ENCODE measurements around the gene NTM.

NTM gene

GRCh38 chr11:131977231-131977630 is 606.8 kb downstream of the NTM start:
- H3K9me3 ChIP-seq (ENCODE audit: insufficient read depth, low read depth, low read length), result no peaks in the 10 kb centered on the region
- H3K27ac ChIP-seq (ENCODE audit: low read length), result no peak overlapping the region
- no peaks in the 10 kb centered on the region for H3K36me3 ChIP-seq (ENCODE audit: insufficient read depth, low read depth, low read length)
- H3K9ac ChIP-seq (ENCODE audit: low read depth, low read length), result no peak overlapping the region; the same call in 1 of the 2 replicates
- no peaks in the 10 kb centered on the region for H3K27me3 ChIP-seq (ENCODE audit: insufficient read depth, low read length)
- H3K4me3 ChIP-seq (ENCODE audit: low read length), result peak overlapping the region; percentile 31; the same call in 1 of the 2 replicates
- H3K4me1 ChIP-seq (ENCODE audit: insufficient read depth, low read length), result peaks cover 48% of the 10 kb centered on the region

GRCh38 chr11:131977854-131978253 is 607.4 kb downstream of the NTM start:
- peaks cover 54% of the 10 kb centered on the region for H3K4me1 ChIP-seq (ENCODE audit: insufficient read depth, low read length)
- H3K4me3 ChIP-seq (ENCODE audit: low read length), result peak overlapping the region; percentile 31; the same call in 1 of the 2 replicates
- H3K9me3 ChIP-seq (ENCODE audit: insufficient read depth, low read depth, low read length), result no peaks in the 10 kb centered on the region
- no peak overlapping the region; the same call in 1 of the 2 replicates for H3K9ac ChIP-seq (ENCODE audit: low read depth, low read length)
- no peak overlapping the region for H3K27ac ChIP-seq (ENCODE audit: low read length)
- no peaks in the 10 kb centered on the region for H3K27me3 ChIP-seq (ENCODE audit: insufficient read depth, low read length)
- H3K36me3 ChIP-seq (ENCODE audit: insufficient read depth, low read depth, low read length), result no peaks in the 10 kb centered on the region

- H3K4me3 ChIP-seq (ENCODE audit: low read length), result no peak overlapping the region
- H3K27me3 ChIP-seq (ENCODE audit: insufficient read depth, low read length), result no peaks in the 10 kb centered on the region
- H3K9ac ChIP-seq (ENCODE audit: low read depth, low read length), result no peak overlapping the region
- no peaks in the 10 kb centered on the region for H3K9me3 ChIP-seq (ENCODE audit: insufficient read depth, low read depth, low read length)
- H3K27ac ChIP-seq (ENCODE audit: low read length), result no peak overlapping the region
- peaks cover 56% of the 10 kb centered on the region for H3K4me1 ChIP-seq (ENCODE audit: insufficient read depth, low read length)
- no peaks in the 10 kb centered on the region for H3K36me3 ChIP-seq (ENCODE audit: insufficient read depth, low read depth, low read length)
These were observed 607.9 kb downstream of the NTM start for GRCh38 chr11:131978351-131978750.

- Histone ChIP-seq H3K4me1 (ENCODE audit: insufficient read depth, low read length) (peaks cover 59% of the 10 kb centered on the region), H3K36me3 (ENCODE audit: insufficient read depth, low read depth, low read length) (no peaks in the 10 kb centered on the region), H3K9me3 (ENCODE audit: insufficient read depth, low read depth, low read length) (no peaks in the 10 kb centered on the region), H3K9ac (ENCODE audit: low read depth, low read length) (no peak overlapping the region), H3K27me3 (ENCODE audit: insufficient read depth, low read length) (no peaks in the 10 kb centered on the region), H3K27ac (ENCODE audit: low read length) (no peak overlapping the region), H3K4me3 (ENCODE audit: low read length) (no peak overlapping the region)
These were observed 608.9 kb downstream of the NTM start for GRCh38 chr11:131979364-131979763.

GRCh38 chr11:131980199-131980598 is 609.8 kb downstream of the NTM start:
- no peaks in the 10 kb centered on the region for H3K36me3 ChIP-seq (ENCODE audit: insufficient read depth, low read depth, low read length)
- H3K4me1 ChIP-seq (ENCODE audit: insufficient read depth, low read length), result peaks cover 66% of the 10 kb centered on the region
- no peak overlapping the region for H3K4me3 ChIP-seq (ENCODE audit: low read length)

GRCh38 chr11:131980888-131981668 is 610.7 kb downstream of the NTM start:
- Histone ChIP-seq H3K9me3 (ENCODE audit: insufficient read depth, low read depth, low read length) (no peaks in the 10 kb centered on the region), H3K27me3 (ENCODE audit: insufficient read depth, low read length) (no peaks in the 10 kb centered on the region), H3K4me3 (ENCODE audit: low read length) (no peak overlapping the region), H3K4me1 (ENCODE audit: insufficient read depth, low read length) (peaks cover 67% of the 10 kb centered on the region), H3K36me3 (ENCODE audit: insufficient read depth, low read depth, low read length) (no peaks in the 10 kb centered on the region), H3K9ac (ENCODE audit: low read depth, low read length) (peak overlapping the region; percentile 7; the same call in 1 of the 2 replicates), H3K27ac (ENCODE audit: low read length) (no peak overlapping the region)

More at GRCh38 chr11:131980199-131980598, 609.8 kb downstream of the NTM start:
- Histone ChIP-seq H3K9ac (ENCODE audit: low read depth, low read length) (no peak overlapping the region), H3K27me3 (ENCODE audit: insufficient read depth, low read length) (no peaks in the 10 kb centered on the region), H3K9me3 (ENCODE audit: insufficient read depth, low read depth, low read length) (no peaks in the 10 kb centered on the region), H3K27ac (ENCODE audit: low read length) (no peak overlapping the region)

GRCh38 chr11:131982154-131982553 is 611.7 kb downstream of the NTM start:
- no peaks in the 10 kb centered on the region for H3K27me3 ChIP-seq (ENCODE audit: insufficient read depth, low read length)
- H3K9me3 ChIP-seq (ENCODE audit: insufficient read depth, low read depth, low read length), result no peaks in the 10 kb centered on the region
- H3K4me3 ChIP-seq (ENCODE audit: low read length), result peak overlapping the region; percentile 43; the same call in 1 of the 2 replicates
- peaks cover 58% of the 10 kb centered on the region for H3K4me1 ChIP-seq (ENCODE audit: insufficient read depth, low read length)
- H3K27ac ChIP-seq (ENCODE audit: low read length), result peak overlapping the region; percentile 25
- H3K9ac ChIP-seq (ENCODE audit: low read depth, low read length), result peak overlapping the region; percentile 60
- no peaks in the 10 kb centered on the region for H3K36me3 ChIP-seq (ENCODE audit: insufficient read depth, low read depth, low read length)

- peaks cover 26% of the 10 kb centered on the region for H3K4me1 ChIP-seq (ENCODE audit: insufficient read depth, low read length)
- no peak overlapping the region for H3K9ac ChIP-seq (ENCODE audit: low read depth, low read length)
These were observed 615.5 kb downstream of the NTM start for GRCh38 chr11:131985846-131986301.

GRCh38 chr11:131987703-131988102 is 617.3 kb downstream of the NTM start:
- H3K36me3 ChIP-seq (ENCODE audit: insufficient read depth, low read depth, low read length), result no peaks in the 10 kb centered on the region
- no peak overlapping the region for H3K9ac ChIP-seq (ENCODE audit: low read depth, low read length)
- no peak overlapping the region for H3K27ac ChIP-seq (ENCODE audit: low read length)
- no peak overlapping the region for H3K4me3 ChIP-seq (ENCODE audit: low read length)
- peaks cover 15% of the 10 kb centered on the region for H3K4me1 ChIP-seq (ENCODE audit: insufficient read depth, low read length)
- no peaks in the 10 kb centered on the region for H3K27me3 ChIP-seq (ENCODE audit: insufficient read depth, low read length)
- no peaks in the 10 kb centered on the region for H3K9me3 ChIP-seq (ENCODE audit: insufficient read depth, low read depth, low read length)

More at GRCh38 chr11:131985846-131986301, 615.5 kb downstream of the NTM start:
- no peaks in the 10 kb centered on the region for H3K9me3 ChIP-seq (ENCODE audit: insufficient read depth, low read depth, low read length)
- H3K27me3 ChIP-seq (ENCODE audit: insufficient read depth, low read length), result no peaks in the 10 kb centered on the region
- H3K36me3 ChIP-seq (ENCODE audit: insufficient read depth, low read depth, low read length), result no peaks in the 10 kb centered on the region
- H3K4me3 ChIP-seq (ENCODE audit: low read length), result no peak overlapping the region
- no peak overlapping the region for H3K27ac ChIP-seq (ENCODE audit: low read length)

- H3K27me3 ChIP-seq (ENCODE audit: insufficient read depth, low read length), result no peaks in the 10 kb centered on the region
- H3K36me3 ChIP-seq (ENCODE audit: insufficient read depth, low read depth, low read length), result no peaks in the 10 kb centered on the region
- H3K27ac ChIP-seq (ENCODE audit: low read length), result no peak overlapping the region
- peaks cover 17% of the 10 kb centered on the region; the same call in 1 of the 2 replicates for H3K9me3 ChIP-seq (ENCODE audit: insufficient read depth, low read depth, low read length)
- H3K4me1 ChIP-seq (ENCODE audit: insufficient read depth, low read length), result no peaks in the 10 kb centered on the region
- H3K4me3 ChIP-seq (ENCODE audit: low read length), result no peak overlapping the region
- no peak overlapping the region for H3K9ac ChIP-seq (ENCODE audit: low read depth, low read length)
These were observed 621.2 kb downstream of the NTM start for GRCh38 chr11:131991606-131992005.

- no peak overlapping the region for H3K27ac ChIP-seq (ENCODE audit: low read length)
- H3K9ac ChIP-seq (ENCODE audit: low read depth, low read length), result no peak overlapping the region
- H3K4me1 ChIP-seq (ENCODE audit: insufficient read depth, low read length), result no peaks in the 10 kb centered on the region; the same call in 1 of the 2 replicates
- H3K9me3 ChIP-seq (ENCODE audit: insufficient read depth, low read depth, low read length), result peaks cover 17% of the 10 kb centered on the region; the same call in 1 of the 2 replicates
- no peak overlapping the region for H3K4me3 ChIP-seq (ENCODE audit: low read length)
- H3K27me3 ChIP-seq (ENCODE audit: insufficient read depth, low read length), result no peaks in the 10 kb centered on the region
- H3K36me3 ChIP-seq (ENCODE audit: insufficient read depth, low read depth, low read length), result no peaks in the 10 kb centered on the region
These were observed 622.8 kb downstream of the NTM start for GRCh38 chr11:131993246-131993645.

GRCh38 chr11:131998020-131998419 is 627.6 kb downstream of the NTM start:
- no peak overlapping the region for H3K4me3 ChIP-seq (ENCODE audit: low read length)
- H3K4me1 ChIP-seq (ENCODE audit: insufficient read depth, low read length), result no peaks in the 10 kb centered on the region; the same call in 1 of the 2 replicates
- H3K9me3 ChIP-seq (ENCODE audit: insufficient read depth, low read depth, low read length), result peaks cover 17% of the 10 kb centered on the region; the same call in 1 of the 2 replicates
- H3K9ac ChIP-seq (ENCODE audit: low read depth, low read length), result no peak overlapping the region
- no peak overlapping the region for H3K27ac ChIP-seq (ENCODE audit: low read length)
- H3K36me3 ChIP-seq (ENCODE audit: insufficient read depth, low read depth, low read length), result no peaks in the 10 kb centered on the region
- H3K27me3 ChIP-seq (ENCODE audit: insufficient read depth, low read length), result no peaks in the 10 kb centered on the region

All from iPS-20b (cell line).